ENCODE data around the gene SEPTIN2. TPM values are rescaled to one million over a fixed set of nuclear protein-coding genes. Genes with fewer than 3 reads are reported as not detected.
"Not testable (repeated sequence)": the region's sequence is repeated elsewhere in the genome, so short reads cannot be mapped to it uniquely, and the experiment has no call there.

SEPTIN2 gene
- total RNA-seq, 1 donor from 2014 or later, result 264 TPM

- Histone ChIP-seq H3K36me3 (peaks cover 5% of the 10 kb centered on the region), H3K27ac (no peak overlapping the region), H3K4me1 (peaks cover 4% of the 10 kb centered on the region), H3K27me3 (no peaks in the 10 kb centered on the region), H3K9me3 (no peaks in the 10 kb centered on the region), H3K4me3 (no peak overlapping the region)
- DNase-seq (no peak), ATAC-seq (no peak)
- TF ChIP-seq, protein P1, sequence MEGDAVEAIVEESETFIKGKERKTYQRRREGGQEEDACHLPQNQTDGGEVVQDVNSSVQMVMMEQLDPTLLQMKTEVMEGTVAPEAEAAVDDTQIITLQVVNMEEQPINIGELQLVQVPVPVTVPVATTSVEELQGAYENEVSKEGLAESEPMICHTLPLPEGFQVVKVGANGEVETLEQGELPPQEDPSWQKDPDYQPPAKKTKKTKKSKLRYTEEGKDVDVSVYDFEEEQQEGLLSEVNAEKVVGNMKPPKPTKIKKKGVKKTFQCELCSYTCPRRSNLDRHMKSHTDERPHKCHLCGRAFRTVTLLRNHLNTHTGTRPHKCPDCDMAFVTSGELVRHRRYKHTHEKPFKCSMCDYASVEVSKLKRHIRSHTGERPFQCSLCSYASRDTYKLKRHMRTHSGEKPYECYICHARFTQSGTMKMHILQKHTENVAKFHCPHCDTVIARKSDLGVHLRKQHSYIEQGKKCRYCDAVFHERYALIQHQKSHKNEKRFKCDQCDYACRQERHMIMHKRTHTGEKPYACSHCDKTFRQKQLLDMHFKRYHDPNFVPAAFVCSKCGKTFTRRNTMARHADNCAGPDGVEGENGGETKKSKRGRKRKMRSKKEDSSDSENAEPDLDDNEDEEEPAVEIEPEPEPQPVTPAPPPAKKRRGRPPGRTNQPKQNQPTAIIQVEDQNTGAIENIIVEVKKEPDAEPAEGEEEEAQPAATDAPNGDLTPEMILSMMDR (IDR thresholded peaks at IDR 0.05), result no peak
- intact Hi-C loops (cut with DNase I), result no loop called here
Observed at GRCh38 chr2:241386519-241386918, 70.8 kb downstream of the SEPTIN2 start.

GRCh38 chr2:241389697-241390096 lies 74.0 kb downstream of the SEPTIN2 start:
- H3K9me3 ChIP-seq, result no peaks in the 10 kb centered on the region
- intact Hi-C loops (cut with DNase I), result no loop called here
- H3K36me3 ChIP-seq, result no peaks in the 10 kb centered on the region
- DNase-seq (no peak), ATAC-seq (no peak)
- no peaks in the 10 kb centered on the region for H3K4me1 ChIP-seq
- H3K27ac ChIP-seq, result no peak overlapping the region
- H3K4me3 ChIP-seq, result no peak overlapping the region
- TF ChIP-seq, protein P1 (IDR thresholded peaks at IDR 0.05), result no peak
- no peaks in the 10 kb centered on the region for H3K27me3 ChIP-seq

DNA sequence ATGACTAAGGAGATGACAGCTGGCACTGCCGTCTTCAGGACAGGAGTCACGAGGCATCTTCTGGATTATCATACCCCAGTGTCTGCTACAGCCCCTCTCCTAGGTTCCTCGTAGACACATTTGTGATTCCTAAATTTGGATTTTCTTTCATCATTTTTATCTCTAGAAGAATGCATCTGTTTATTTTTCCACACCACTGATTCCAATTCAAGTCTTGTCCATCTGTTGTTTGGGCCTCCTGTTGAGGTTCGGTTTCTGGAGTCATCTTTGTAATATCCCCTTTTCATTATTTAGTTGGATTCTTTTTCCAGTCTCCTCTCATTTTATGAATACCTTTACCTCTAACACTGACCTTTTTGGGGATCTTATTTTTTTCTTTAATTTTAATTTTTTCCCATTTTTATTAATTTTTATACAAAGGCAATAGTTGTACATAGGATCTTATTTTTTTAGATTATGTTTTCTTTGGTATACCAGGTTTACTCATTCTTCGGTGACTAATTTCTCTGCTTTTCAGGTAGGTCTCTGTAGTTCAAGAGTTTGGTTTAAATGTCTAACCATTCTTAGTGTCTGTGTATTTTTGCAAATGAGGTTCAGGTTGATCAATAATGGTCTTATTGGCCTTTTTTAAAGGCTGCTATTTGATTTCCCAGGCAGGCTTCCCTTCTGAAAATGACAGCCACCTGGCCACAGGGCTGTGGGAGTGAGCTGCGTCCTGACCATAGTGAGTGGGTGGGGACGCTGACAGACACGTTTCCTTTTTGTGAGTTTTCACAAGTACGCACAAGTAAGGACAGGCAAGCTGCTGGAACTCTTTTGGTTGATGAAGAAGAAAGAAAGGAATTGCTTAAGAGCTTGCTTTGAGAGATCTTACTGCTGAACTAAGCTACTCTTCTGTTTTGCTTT lies 74.8 kb downstream of the SEPTIN2 start:
- no peak overlapping the region for H3K27ac ChIP-seq
- no peaks in the 10 kb centered on the region for H3K27me3 ChIP-seq
- TF ChIP-seq, protein P1 (IDR thresholded peaks at IDR 0.05), result no peak
- H3K4me1 ChIP-seq, result no peaks in the 10 kb centered on the region
- no peaks in the 10 kb centered on the region for H3K36me3 ChIP-seq
- no peak overlapping the region for H3K4me3 ChIP-seq
- H3K9me3 ChIP-seq, result no peaks in the 10 kb centered on the region
- DNase-seq (no peak), ATAC-seq (no peak)
- intact Hi-C loops (cut with DNase I), result no loop called here

GRCh38 chr2:241391892-241392665 lies 76.4 kb downstream of the SEPTIN2 start:
- H3K27me3 ChIP-seq, result no peaks in the 10 kb centered on the region
- ATAC-seq (peak; percentile 87), DNase-seq (no peak)
- H3K4me1 ChIP-seq, result no peaks in the 10 kb centered on the region
- intact Hi-C loops (cut with DNase I), result no loop called here
- H3K27ac ChIP-seq, result no peak overlapping the region
- H3K36me3 ChIP-seq, result no peaks in the 10 kb centered on the region
- H3K9me3 ChIP-seq, result no peaks in the 10 kb centered on the region
- TF ChIP-seq, protein P1 (IDR thresholded peaks at IDR 0.05), result peak; percentile 53
- no peak overlapping the region for H3K4me3 ChIP-seq

- H3K36me3 ChIP-seq; H3K9me3 ChIP-seq; H3K4me1 ChIP-seq; H3K27ac ChIP-seq; H3K27me3 ChIP-seq; DNase-seq; H3K4me3 ChIP-seq; intact Hi-C loops (cut with DNase I); ATAC-seq: not testable (repeated sequence)
Observed at GRCh38 chr2:241392753-241393152, 77.0 kb downstream of the SEPTIN2 start.

Data from upper lobe of right lung (tissue), 1 donor.